HG02588 (cell line): ENCODE results near the gene INTS14.

Experiments
- ATAC-seq: cut with Tn5 transposase; IDR thresholded peaks from one replicate; pipeline ENCODE4 v1.9.1; 2021; ENCODE audit warnings: mild to moderate bottlenecking, moderate library complexity; ENCODE audit not compliant: unreplicated experiment

Gene INTS14

GRCh38 chr15:65535192-65535591 is 75.7 kb downstream of the INTS14 start:
- ATAC-seq, result no peak

- ATAC-seq, result no peak
Measured at GRCh38 chr15:65533057-65533756, 77.7 kb downstream of the INTS14 start.

- no peak for ATAC-seq
Measured at GRCh38 chr15:65532738-65533051, 78.2 kb downstream of the INTS14 start.

GRCh38 chr15:65530318-65531111 is 80.4 kb downstream of the INTS14 start, which contains the start of gene HACD3:
Gene HACD3, plus strand, starts transcription at chr15:65530463. Its CDS starts 169 bp downstream, at chr15:65530632.
- peak; percentile 79 for ATAC-seq

- no peak for ATAC-seq
Measured at GRCh38 chr15:65529762-65530317, 81.1 kb downstream of the INTS14 start.
